Measurements from ENCODE around the gene NOP56.
A peak's percentile ranks its signal among the peaks of the same experiment; 100 is the strongest.
"Not testable (repeated sequence)": the region's sequence is repeated elsewhere in the genome, so short reads cannot be mapped to it uniquely, and the experiment has no call there.

Gene NOP56

DNA sequence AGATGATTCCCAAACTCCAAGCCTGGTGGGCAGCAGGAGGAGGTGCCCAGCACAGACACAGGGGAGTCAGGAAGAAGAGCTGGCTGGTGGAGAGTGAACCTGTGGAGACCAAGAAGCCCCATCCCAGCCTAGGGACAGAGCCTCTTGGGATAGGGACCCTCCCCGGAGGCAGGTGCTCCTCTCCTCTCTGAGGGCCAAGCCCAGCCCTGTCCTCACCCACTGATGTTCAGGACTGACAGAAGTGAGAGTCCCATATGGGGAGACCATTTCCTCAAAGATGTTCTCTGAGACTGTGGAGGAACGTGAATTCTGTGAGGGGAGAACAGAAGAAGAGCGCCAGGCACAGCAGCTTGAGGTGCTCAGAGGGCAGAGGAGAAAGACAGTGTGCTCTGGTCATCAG, 37.8 kb downstream of the NOP56 start:
- no peak for DNase-seq

DNA sequence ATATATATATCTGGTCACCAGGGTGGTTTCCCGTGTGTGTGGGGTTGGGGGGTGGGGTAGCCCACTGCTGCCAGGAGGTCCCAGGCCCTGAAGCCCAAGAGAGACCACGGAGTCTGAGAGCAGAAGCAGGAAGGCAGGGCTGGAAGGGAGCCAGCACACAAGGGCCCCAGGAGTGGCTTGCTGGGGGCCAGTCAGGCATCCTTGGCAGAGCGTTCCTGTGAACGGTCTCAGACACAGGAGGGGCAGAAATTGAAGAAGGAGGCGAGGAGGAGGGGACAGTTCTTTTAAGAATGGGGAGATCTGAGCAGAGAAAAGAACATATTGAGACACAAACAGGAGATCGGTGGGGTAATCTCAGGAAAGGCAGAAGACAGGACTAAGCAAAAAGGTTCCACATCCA, 38.3 kb downstream of the NOP56 start:
- DNase-seq, result no peak

DNA sequence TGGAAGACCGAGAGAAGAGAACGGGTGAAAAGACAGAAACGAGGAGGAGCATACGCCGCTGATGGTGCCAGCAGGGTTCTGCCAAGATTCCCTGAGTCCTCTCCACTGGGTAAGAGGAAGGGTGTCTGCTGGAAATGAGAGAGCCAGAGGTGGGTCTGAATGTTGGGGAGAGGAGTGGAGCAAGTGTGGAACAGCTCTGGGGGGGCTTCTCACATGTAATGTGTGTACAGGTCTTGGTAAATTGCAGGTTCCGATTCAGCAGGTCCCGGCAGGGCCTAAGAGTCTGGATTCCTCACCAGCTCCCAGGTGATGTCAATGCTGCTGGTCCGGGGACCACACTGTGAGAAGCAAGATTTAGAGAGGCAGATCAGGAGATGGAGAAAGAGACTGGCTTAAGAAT, 38.7 kb downstream of the NOP56 start:
- DNase-seq, result no peak

DNA sequence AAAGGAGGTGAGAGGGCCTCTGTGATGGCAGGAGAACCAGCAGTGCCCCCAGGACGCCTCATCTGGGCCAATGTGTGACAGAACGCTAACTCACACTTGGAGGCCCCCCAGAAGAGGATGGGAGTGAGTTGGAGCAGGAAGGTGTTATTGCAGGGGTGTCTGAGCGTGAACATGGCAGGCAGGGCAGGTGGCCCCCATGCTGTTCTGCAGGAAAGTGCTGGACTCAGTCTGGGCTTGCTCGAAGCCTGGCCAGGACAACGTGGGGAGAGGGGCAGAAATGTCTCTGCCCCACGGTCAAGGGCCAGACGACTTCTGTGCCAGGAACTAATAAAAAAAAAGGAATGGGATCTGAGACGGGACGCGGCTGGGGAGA, 39.2 kb downstream of the NOP56 start:
- DNase-seq, result no peak

DNA sequence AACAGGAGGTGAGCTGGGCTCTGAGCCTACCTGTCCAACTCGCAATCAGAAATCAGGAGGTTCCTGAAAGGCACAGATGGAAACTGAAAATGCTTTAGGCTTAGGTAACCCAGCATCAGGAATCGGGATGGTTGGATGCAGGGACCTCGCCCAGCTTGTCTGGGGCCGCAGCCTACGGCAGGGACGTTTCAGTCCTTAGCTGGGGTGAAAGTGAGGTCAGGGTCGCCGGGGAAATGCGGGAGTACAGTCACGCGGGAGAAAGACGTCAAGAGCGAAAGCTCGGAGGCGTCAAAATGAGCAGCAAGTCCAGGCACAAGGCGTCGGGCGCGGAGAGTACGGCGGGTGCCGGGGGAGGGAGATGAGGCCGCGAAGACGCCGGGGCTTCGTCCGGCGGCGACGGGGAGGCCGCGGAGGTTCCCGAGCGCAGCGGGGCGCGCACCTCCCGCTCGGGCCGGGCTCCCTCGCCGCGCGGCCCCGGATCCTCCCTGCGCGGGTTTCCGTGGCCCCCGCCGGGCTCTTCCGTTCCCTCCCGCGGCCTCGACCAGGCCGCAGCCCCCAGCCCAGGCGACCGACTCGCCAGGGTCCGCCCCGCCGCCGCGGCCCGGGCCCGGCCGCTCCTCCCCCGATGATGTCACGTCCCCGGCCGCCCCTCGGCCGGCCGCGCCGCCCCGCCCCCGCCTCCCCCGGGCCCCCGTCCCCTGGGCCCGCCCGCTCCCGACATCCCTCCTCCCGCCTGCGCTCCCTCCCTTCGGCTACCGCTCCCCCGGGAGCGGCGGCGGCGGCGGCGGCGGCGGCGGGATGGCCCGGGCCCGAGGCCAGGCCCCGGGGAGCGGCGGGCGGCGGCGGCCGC, 39.8 kb downstream of the NOP56 start, which contains the start of gene EBF4:
EBF4 (plus strand) TSS at position 745 of the 850 bp plus-strand sequence. CDS start 866 bp downstream, outside the sequence.
- peak; percentile 24 for DNase-seq

DNA sequence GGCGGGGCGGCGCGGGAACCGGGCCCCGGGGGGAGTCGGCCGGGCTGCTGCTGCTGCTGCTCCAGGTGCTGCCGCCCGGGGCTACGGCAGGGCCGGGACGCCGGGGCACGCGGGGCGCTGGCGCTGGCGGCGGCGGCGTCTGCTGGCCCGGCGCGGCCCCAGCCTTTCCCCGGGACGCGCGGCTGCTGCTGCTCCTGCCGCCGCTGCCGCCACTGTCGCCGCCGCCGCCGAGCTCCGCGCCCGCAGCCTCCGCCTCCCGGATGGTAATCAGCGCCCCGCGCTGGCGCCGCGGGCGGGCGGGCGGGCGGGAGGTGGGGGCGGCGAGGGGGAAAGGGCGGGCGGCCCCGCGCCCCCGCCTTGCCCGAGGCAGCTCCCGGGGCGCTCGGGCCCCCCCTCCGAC, 40.5 kb downstream of the NOP56 start:
- no peak for DNase-seq

DNA sequence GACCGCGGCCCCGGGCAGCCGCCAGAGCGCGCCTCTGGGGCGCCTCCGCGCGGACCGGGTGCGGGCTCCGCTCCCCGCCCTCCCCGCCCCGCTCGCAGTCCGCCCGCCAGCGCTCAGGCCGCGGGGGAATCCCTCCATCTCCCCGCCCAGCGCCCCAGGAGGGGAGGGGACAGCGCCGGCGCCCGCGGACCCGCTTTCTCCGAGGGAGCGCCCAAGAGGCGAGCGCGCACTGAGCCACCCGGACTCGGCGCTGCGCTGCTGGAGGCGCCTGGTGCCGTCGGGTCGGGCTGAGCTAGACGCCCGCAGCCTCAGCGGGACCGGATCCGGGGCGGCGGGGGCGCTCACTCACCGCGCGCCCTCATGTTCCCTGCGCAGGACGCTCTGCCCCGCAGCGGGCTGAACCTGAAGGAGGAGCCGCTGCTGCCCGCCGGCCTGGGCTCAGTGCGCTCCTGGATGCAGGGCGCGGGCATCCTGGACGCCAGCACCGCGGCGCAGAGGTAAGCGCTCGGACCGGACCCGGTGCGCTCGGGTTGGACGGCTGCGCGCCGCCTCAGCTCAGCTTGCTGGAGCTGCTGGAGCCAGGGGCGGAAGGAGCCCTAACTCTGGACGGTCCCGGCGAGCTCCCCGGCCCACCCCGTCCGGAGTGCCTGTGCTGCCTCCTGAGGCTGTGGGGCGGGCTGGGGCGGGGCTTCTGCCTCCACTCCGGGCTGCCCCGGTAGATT, 41.0 kb downstream of the NOP56 start:
- peak; percentile 33 for DNase-seq

DNA sequence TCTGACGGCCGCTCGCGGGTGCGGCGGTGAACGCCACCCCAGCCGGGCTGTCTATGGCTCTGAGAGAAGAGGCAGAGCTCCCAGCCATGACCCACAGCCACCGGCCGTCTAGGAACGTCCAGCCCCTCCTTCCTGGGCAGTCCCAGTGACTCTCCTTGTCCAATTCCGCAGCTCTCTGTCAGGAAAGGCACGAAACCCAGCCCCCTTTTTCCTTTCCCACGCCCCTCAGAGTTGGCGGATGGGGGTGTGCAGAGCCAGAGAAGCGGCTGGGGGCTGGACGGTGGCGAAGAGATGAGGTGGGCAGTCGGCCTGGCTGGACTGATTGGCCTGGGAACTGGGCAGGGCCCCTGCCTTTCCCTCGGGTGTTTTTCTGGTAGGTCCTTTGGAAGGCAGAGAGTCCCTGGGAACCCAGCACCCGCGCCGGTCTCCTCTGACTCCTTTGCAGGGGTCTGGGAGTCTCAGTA, 41.6 kb downstream of the NOP56 start:
- DNase-seq, result no peak

DNA sequence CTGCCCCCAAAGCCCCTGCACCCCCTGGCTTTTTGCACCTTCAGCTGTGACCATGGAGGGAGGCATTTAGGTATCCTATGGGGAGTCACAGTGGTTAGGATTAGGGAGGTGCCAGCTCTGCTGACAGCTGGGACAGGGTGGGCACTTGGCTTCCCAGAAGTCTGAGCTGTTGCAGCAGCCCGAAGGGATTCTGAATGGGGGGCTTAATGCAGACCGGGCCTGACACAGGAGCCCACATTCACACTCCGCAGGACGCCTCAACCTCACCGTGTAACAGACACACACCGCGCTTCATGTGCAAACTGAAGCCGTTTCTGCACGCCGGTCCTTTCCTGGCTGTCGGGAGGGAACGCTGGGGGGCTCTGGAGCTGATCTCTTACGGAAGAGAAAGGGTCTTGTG, 42.1 kb downstream of the NOP56 start:
- DNase-seq, result no peak

DNA sequence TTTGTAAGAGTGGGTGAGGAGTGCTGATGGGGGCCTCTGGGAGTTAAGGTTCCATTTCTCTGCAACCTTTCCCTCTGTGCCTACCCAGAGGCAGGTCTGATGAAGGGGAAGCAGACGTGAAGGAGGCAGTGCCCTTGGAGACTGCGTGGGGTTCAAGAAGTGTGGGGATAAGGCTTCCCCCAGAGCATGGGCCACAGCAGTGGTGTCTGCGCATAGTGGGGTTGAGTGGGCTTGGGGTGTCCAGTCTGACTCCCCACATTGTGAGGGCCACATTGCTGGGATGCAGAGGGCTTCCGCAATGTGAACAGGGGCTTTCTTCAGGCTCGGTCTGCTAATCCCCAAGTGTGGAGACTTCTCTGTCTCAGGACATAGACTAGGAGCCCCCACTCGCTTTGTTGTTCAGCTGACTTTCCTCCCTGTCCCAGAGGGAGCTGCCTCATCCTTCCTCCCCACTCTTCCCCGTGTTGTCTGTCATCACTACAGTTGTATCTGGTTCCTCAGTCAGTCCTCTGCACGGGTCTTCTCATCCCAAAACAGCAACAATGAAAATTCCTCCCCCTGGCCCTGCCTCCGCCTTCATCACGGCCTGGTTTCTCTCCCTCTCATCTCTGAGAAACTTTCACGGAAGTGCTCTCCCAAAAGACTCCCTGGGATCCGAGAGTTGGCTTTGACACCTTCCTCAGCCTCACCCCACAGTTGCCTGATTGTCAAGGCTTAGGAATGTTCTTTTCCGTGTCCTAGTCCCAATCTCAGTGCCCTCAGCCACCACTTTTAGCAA, 43.0 kb downstream of the NOP56 start:
- no peak for DNase-seq

DNA sequence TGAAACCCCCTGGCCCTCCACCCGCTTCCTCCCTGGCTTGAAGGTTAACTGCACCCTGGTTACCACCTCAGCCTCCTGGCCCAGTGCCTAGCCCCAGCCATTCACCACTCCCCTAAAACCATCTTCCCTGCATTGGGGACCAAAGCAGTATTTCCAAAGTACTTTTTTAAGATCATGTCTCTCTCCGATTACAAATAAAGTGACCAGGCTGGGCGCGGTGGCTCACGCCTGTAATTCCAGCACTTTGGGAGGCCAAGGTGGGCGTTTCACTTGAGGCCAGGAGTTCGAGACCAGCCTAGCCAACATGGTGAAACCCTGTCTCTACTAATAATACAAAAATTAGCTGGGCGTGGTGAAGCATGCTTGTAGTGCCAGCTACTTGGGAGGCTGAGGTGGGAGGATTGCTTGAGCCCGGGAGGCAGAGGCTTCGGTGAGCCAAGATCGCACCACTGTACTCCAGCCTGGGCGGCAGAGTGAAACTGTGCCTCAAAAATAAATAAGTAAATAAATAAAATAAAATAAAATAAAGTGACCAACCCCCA, 43.6 kb downstream of the NOP56 start:
- not testable (repeated sequence) for DNase-seq

DNA sequence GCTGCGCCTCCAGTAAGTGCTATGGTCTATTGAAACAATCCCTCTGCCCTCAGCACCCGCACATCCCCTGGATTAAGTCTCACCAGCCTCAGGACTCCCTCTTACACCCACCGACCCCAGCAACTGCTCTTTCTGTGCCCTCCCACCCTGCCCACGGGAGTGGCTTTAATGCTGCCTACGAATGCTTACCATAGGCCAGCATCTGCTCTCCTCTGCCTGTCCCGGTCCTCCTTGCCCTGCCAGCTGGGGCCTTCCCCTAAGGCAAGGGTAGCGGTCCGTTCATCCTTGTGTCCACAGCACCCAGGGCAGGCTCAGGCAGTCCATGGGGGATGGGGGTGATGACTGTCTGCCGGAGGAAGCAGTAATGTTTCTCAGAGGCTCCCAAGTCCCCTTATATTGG, 44.2 kb downstream of the NOP56 start:
- DNase-seq, result no peak

DNA sequence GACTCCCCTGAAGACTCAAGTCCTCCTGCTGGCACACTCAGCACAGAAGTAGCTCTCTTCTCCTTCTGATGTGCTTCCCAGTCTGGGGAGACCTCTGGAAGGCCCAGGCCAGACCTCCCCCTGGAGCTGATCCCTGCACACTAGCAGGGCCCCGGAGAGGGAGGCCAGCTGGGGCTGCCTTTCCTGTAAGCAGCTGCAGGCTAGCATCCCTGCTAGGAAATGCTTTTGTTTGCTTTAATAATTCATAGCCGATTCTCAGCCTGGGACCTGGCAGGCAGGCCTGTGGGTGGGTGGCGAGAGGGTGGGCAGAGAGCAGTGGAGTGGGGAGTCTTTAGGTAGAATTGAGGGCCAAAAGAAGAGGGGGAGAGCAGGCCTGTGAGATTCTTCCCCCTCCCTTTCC, 45.3 kb downstream of the NOP56 start:
- no peak for DNase-seq

DNA sequence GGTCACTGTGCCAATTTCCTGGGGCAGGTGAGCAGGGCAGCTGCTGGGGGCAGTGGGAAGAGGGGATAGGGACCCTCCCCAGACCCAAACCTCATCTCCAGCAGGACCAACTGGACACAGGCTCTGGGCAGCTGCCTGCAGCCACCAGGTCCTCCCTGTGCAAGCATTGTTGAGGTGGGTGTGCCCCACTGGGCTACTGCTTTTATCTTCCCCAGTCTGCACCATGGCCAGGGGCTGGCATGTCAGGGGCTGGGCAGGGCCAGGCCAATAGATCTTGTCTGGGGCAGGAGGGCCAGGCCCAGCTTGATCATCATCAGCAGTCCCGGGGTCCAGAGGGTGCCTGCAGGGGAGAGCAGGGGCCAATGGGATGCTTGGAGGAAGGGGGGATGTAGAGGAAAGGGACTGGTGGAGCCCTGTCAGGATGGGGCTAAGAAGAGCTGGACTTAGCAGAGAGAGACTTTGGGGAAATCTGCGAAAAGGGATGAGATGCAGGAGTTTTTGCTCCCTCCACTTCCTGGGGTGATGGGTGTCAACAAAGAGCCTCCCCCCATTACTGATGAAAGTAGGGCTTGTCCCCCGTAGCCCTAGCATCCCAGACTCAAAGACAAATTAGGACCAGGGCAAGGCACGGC, 45.9 kb downstream of the NOP56 start:
- no peak for DNase-seq

DNA sequence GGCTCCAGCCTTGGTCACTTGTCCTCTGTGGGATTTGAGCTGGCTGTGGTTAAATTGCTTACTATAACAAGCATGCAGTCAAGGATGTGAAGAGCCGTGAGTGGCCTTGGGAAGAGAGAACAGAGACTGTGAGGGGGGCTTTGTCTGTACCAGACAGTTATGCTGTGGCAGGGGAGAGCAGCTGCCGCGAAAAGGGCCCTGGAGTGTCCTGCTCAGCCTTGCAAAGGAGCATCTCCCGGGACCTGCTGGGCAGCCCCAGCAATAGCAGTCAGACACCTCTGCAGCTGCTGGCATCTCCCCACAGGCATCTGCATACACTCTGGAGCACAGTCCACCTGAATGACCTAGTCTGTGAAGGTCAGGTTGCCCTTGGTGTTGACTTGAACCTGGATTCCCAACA, 46.5 kb downstream of the NOP56 start:
- DNase-seq, result no peak

DNA sequence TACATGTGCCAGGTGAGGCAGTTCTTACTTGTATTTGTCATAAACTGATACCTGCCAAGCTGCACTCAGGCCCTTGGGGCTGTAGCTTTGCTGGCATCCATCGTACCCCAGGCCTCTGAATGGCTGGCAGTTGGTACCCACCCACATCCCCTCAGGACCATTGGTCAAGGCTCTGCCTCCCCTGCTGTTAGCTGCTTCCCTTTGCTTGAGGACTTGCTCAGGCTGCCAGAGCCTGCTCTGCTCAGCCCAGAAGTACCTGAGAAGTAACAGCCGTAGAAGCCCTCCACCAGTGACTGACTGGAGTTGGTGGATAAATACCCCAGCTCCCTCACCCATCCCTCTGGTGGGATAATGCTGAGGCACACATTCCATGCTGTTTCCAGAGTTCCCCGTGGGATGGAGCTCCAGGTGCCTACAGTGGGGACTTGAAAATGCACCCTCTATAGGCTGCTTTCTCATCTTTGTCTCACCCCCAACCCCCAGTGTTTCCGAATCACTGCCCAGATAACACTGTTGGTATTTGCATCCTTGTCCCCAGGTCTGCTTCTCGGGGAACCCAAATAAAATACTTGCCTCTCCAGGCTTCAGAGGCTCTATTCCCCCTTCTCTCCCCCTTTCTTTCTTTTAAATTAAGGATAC, 47.5 kb downstream of the NOP56 start:
- no peak for DNase-seq

DNA sequence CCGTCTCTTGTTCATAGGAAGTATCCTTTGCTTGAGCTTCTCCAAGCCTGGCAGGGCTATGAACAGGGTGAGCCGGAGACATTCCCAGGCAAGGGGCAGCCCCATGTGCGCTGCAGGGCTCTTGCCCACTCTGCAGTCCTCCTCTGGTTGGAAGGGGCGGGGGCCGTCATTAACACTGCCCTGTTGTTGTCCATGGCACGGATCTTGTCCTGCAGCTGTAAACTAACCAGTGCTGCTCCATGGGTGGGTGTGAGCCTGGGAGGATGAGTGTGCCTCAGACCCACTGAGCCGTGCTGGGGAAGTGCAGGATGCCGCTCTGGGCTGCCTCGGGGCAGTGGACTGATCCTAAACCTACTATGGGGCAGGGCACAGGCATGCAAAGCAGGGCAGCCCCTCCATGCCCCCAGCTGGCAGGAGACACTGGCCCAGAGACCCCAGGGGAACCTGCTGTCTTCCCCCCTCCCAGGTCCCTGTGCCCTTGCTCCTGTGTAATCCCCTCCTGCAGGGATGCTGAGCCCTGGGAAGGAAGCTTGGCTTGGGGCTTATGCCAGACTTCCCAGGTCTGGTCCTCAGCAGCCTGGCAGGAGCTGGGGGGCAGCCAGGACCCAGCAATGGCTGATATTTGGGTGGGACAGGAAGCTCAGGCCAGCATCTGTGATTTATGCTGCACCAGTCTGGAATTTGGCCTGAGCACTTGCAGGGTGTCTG, 48.6 kb downstream of the NOP56 start:
- DNase-seq, result peak; percentile 7

DNA sequence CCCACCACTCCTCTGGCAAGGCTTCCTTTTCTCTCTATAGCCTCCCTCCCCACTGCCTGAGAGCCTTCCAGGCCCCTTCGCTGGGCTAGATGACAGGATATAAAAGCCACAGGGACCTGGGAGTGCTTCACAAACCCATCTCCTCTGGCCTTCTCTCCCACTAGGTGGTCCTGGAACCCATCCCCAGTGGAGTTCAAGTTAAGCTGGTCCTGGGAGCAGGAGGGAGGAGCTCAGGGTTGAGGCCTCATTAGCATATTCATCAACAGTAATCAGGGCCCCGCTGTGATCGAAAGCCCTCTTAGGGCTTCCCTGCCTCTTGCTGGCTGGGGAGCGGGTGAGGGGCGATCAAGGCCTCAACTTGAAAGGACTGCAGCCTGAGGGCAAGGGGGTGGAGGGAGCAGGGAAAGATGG, 49.2 kb downstream of the NOP56 start:
- no peak for DNase-seq

DNA sequence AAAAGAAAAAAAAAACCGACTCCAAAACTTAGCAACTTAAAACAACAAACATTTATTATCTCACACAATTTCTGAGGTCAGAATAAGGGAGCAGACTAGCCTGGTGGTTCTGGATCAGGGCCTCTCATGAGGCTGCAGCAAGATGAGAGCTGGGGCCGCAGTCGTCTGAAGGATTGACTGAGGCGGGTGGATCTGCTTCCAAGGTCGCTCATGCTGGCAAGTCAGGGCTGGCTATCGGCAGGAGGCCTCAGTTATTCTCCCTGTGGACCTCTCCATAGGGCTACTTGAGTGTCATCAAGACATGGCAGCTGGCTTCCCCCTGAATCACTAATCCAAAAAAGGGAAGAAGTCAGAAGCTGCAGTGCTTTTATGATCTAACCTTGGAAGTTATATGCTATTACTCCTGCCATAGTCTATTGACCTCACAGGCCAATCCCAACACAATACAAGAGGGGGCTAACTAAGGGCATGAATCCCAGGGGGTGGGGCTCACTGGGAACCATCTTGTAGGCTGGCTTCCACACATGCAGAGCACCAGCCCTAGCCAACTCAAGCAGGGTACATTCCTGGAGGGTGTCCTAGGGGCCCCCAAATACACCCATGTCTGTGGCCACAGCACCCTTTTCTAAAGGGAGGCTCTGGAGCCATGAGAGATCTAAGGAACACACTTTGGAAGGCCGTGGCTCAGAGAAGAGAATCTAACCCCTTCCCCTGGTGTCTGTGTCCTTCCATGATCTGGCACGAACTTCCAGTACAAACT, 51.5 kb downstream of the NOP56 start:
- no peak for DNase-seq

DNA sequence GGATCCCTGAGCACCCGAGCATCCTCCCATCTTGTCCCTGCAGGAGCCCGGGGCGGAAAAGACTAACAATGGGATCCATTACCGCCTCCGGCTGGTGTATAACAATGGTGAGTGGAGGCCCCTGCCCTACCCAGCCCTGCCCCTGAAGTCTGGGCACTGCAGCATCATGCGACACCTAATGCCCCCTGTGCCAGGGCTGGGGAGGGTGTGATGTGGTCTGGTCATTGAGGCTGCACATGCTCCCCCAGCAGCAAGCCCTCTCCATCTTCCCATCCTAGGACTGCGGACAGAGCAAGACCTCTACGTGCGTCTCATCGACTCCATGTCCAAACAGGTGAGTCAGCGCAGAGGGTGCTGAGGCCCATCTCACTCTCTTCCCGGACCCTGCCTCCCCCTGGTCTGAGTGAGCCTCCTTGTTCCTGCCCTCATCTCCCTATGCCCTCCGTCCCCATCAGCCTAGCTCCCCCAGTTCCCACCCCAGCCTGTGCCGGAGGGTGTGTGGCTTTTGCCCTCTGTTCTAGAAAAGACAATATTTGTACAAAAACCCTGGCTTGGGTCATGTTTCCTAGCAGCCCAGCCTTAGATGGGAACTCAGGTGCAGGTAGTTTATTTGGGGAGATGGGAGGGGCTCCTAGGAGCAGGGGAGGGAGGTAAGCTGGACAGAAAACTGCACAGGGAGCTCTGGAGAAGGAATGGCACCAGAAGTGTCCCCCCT, 53.7 kb downstream of the NOP56 start:
- no peak for DNase-seq
